Measurements from ENCODE around the gene PFDN1. TPM values are rescaled to one million over a fixed set of nuclear protein-coding genes. Genes with fewer than 3 reads are reported as not detected.

Gene PFDN1
- total and polyA plus RNA-seq, 2 experiments from 2014 or later, result 119 to 256 TPM

- TF ChIP-seq CREB1 (CRISPR knock-in tag; IDR thresholded peaks at IDR 0.05; ENCODE audit: low read depth) (no peak), STAT1 (IDR thresholded peaks at IDR 0.05; ENCODE audit: unreplicated experiment) (no peak), CTCF (conservative IDR thresholded peaks at IDR 0.05; ENCODE audit: low read depth in 2 of 2) (no peak), ZNF114 (CRISPR knock-in tag; IDR thresholded peaks at IDR 0.05) (no peak)
These were observed 44.9 kb downstream of the PFDN1 start (continued) for GRCh38 chr5:140258016-140258415.

GRCh38 chr5:140256726-140257125 is 46.2 kb downstream of the PFDN1 start:
- Histone ChIP-seq H2AFZ (no peak overlapping the region), H3K9me2 (ENCODE audit: insufficient read depth) (no peaks in the 10 kb centered on the region), H3K79me2 (replicated peaks; ENCODE audit: insufficient read depth) (peaks cover 57% of the 10 kb centered on the region), H3K4me1 (ENCODE audit: insufficient read depth) (peaks cover 20% of the 10 kb centered on the region), H4K20me1 (replicated peaks; ENCODE audit: insufficient read depth) (peaks cover 26% of the 10 kb centered on the region; the same call in 1 of the 2 replicates), H3K36me3 (ENCODE audit: insufficient read depth) (no peaks in the 10 kb centered on the region), H3K27ac (ENCODE audit: low read depth) (no peak overlapping the region), H3K4me3 (no peak overlapping the region), H3K27me3 (ENCODE audit: insufficient read depth) (no peaks in the 10 kb centered on the region), H3F3A (replicated peaks; ENCODE audit: low read depth) (no peaks in the 10 kb centered on the region), H3K4me2 (no peak overlapping the region)
- peaks cover 28% of the 10 kb centered on the region for H3K4me1 Mint-ChIP-seq
- peaks cover 2% of the 10 kb centered on the region for H3K27me3 Mint-ChIP-seq (ENCODE audit: insufficient read depth, low read depth, poor library complexity)
- H3K36me3 Mint-ChIP-seq (ENCODE audit: low read depth), result peaks cover 21% of the 10 kb centered on the region
- ATAC-seq (no peak), DNase-seq (ENCODE audit: low spot score) (no peak)
- no peak overlapping the region for H3K27ac Mint-ChIP-seq
- H3K4me3 Mint-ChIP-seq, result no peak overlapping the region
- no peaks in the 10 kb centered on the region; the same call in 2 of the 3 replicates for H3K9me3 Mint-ChIP-seq
- TF ChIP-seq ZNF462 (CRISPR knock-in tag; IDR thresholded peaks at IDR 0.05), result no peak
- no peak for TF ChIP-seq ETS1 (IDR thresholded peaks at IDR 0.05)
- TF ChIP-seq POLR2AphosphoS5 (IDR thresholded peaks at IDR 0.05; ENCODE audit: low read depth), result no peak
- TF ChIP-seq STAT1 (IDR thresholded peaks at IDR 0.05; ENCODE audit: unreplicated experiment), result no peak
- TF ChIP-seq NANOG (IDR thresholded peaks at IDR 0.05; ENCODE audit: borderline replicate concordance), result no peak
- no peak for TF ChIP-seq JUNB (IDR thresholded peaks at IDR 0.05; ENCODE audit: unreplicated experiment)
- TF ChIP-seq ZNF114 (CRISPR knock-in tag; IDR thresholded peaks at IDR 0.05), result no peak
- TF ChIP-seq REST (IDR thresholded peaks at IDR 0.05; ENCODE audit: unreplicated experiment), result no peak
- TF ChIP-seq EZH2 (IDR thresholded peaks at IDR 0.05; ENCODE audit: low read depth, unreplicated experiment), result no peak

Data from GM23338 (cell line).